ENCODE measurements around the gene CACNA2D1.
A peak's percentile ranks its signal among the peaks of the same experiment; 100 is the strongest.

Gene CACNA2D1

DNA sequence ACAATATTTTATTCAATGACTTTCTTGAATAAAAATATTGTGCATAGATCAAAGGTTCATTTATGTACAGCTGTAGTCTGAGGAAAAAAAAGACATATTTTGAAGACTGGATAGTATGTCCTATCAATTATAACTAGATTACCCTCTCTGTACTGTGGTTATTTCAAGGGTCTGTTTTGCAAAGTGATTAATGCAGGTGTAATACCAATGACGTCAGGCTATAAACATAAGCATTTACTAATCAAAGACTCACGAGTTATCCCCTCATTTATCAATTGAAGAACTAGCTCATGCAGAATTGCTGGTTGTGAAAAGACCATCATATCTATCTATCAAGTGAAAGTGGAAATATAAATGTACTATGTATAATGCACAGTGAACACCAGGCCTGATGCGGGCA, 460.2 kb downstream of the CACNA2D1 start:
- TF ChIP-seq POLR2A (IDR thresholded peaks at IDR 0.05; ENCODE audit: extremely low read depth, insufficient read length): no peak
- no peak for DNase-seq (ENCODE audit: low read depth)
- H3K4me3 ChIP-seq (ENCODE audit: low read depth, low read length): no peak overlapping the region

DNA sequence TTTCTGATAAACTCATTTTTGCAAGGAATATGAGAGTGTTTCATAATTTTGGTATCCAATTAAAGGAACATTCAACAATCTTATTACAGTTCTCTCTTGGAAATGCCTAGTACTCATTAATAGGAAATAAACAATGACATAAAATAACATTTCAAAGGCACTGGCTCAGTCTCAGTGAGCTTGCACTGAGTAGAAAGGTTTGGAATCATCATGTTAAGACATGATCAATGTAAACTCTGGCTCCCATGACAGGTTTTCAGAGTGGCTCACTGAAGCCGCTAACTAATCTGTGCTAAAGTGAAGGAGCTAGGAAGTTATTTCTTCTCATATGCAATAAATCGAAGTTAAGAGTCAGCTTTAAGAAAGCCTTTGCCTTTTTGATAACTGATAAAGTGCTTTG, 470.5 kb downstream of the CACNA2D1 start:
- no peak overlapping the region for H3K4me3 ChIP-seq (ENCODE audit: low read depth, low read length)
- DNase-seq (ENCODE audit: low read depth): no peak
- TF ChIP-seq POLR2A (IDR thresholded peaks at IDR 0.05; ENCODE audit: extremely low read depth, insufficient read length): no peak
- TF ChIP-seq, protein P1, sequence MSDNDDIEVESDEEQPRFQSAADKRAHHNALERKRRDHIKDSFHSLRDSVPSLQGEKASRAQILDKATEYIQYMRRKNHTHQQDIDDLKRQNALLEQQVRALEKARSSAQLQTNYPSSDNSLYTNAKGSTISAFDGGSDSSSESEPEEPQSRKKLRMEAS (IDR thresholded peaks at IDR 0.05; ENCODE audit: low read depth, low read length): no peak
- TF ChIP-seq, protein P2, sequence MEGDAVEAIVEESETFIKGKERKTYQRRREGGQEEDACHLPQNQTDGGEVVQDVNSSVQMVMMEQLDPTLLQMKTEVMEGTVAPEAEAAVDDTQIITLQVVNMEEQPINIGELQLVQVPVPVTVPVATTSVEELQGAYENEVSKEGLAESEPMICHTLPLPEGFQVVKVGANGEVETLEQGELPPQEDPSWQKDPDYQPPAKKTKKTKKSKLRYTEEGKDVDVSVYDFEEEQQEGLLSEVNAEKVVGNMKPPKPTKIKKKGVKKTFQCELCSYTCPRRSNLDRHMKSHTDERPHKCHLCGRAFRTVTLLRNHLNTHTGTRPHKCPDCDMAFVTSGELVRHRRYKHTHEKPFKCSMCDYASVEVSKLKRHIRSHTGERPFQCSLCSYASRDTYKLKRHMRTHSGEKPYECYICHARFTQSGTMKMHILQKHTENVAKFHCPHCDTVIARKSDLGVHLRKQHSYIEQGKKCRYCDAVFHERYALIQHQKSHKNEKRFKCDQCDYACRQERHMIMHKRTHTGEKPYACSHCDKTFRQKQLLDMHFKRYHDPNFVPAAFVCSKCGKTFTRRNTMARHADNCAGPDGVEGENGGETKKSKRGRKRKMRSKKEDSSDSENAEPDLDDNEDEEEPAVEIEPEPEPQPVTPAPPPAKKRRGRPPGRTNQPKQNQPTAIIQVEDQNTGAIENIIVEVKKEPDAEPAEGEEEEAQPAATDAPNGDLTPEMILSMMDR (IDR thresholded peaks at IDR 0.05; ENCODE audit: low read depth, low read length): no peak
- no peak for TF ChIP-seq MYC (IDR thresholded peaks at IDR 0.05; ENCODE audit: low read depth, low read length)

DNA sequence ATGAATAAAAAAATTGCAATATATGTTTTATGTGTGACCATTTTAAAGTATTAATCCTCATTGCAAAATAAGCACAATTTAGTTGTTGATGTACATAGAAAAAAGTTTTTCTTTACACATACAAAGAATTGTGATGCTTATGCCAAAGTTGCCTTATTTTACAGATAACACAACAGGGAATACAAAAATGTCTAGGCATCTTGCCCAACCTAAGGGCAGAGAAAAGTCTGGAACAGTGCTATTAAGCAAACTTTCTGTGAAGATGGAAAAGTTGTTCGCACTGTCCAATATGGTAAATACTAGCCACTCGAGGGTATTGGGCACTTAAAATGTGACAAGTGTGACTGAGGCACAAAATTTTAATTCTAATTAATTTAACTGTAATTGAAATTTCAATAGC, 483.6 kb downstream of the CACNA2D1 start:
- DNase-seq (ENCODE audit: low read depth): no peak
- H3K4me3 ChIP-seq (ENCODE audit: low read depth, low read length): no peak overlapping the region
- TF ChIP-seq, protein P2 (IDR thresholded peaks at IDR 0.05; ENCODE audit: low read depth, low read length): no peak
- no peak for TF ChIP-seq MYC (IDR thresholded peaks at IDR 0.05; ENCODE audit: low read depth, low read length)
- no peak for TF ChIP-seq POLR2A (IDR thresholded peaks at IDR 0.05; ENCODE audit: extremely low read depth, insufficient read length)
- TF ChIP-seq, protein P1 (IDR thresholded peaks at IDR 0.05; ENCODE audit: low read depth, low read length): no peak

DNA sequence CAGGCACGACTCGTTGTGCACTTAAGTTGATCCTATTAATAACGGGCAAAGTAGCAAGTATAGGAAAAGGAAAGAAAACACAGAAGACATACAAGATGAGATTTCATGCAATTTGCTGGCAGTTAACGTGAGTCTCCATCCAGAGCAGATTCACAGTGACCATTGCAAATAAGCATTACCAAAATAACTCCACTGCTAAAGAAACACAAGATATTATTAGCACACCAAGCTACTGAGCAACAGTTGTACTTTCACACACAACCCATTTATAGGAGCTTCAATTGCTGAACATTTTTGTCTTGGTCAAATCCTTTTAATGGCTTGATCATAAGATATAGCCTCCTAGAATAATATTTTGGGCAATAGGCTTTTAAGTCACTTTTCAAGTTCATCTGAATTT, 486.1 kb downstream of the CACNA2D1 start:
- no peak for DNase-seq (ENCODE audit: low read depth)
- no peak overlapping the region for H3K4me3 ChIP-seq (ENCODE audit: low read depth, low read length)
- TF ChIP-seq POLR2A (IDR thresholded peaks at IDR 0.05; ENCODE audit: extremely low read depth, insufficient read length): no peak
- TF ChIP-seq, protein P2 (IDR thresholded peaks at IDR 0.05; ENCODE audit: low read depth, low read length): no peak
- TF ChIP-seq, protein P1 (IDR thresholded peaks at IDR 0.05; ENCODE audit: low read depth, low read length): no peak
- no peak for TF ChIP-seq MYC (IDR thresholded peaks at IDR 0.05; ENCODE audit: low read depth, low read length)

DNA sequence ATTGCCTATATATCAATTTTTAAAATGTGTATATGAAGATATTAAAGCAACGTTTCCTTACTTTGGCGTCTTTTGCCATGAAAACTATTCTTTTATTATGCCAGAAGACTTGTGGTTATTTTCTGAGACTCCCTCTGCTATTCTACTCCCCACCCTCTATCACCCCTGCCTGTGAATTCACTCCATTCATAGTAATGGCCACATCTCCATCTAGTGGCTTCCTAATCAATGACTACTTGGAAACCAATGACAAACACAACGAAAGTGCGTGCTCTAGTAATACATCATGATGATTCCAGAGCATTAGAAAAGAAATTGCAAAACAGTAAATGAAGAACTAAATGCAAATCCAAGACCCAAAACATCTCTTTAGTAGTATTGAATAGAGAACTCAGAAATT, 487.1 kb downstream of the CACNA2D1 start:
- no peak overlapping the region for H3K4me3 ChIP-seq (ENCODE audit: low read depth, low read length)
- TF ChIP-seq, protein P2 (IDR thresholded peaks at IDR 0.05; ENCODE audit: low read depth, low read length): peak; percentile 69
- TF ChIP-seq MYC (IDR thresholded peaks at IDR 0.05; ENCODE audit: low read depth, low read length): no peak
- peak; percentile 92 for DNase-seq (ENCODE audit: low read depth)

DNA sequence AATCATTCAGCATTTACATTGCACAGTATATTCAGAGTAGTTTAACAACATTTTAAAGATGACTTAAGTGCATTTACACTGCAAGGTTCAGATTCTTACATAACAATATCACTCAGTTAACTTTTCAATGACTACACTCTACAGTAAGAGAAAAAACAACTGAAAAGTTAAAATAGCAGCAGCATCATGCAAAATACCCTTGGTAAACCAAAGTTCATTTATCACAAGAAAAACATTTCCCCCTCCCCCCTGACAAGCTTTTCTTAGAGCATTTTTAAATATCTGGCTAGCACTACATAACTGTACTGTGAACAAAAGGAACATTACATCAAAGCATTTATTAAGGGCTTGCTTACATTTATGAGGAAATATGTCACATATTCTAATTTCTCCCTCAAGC, 494.3 kb downstream of the CACNA2D1 start:
- DNase-seq (ENCODE audit: low read depth): no peak
- no peak overlapping the region for H3K4me3 ChIP-seq (ENCODE audit: low read depth, low read length)
- TF ChIP-seq, protein P1 (IDR thresholded peaks at IDR 0.05; ENCODE audit: low read depth, low read length): no peak
- TF ChIP-seq POLR2A (IDR thresholded peaks at IDR 0.05; ENCODE audit: extremely low read depth, insufficient read length) (no peak), MYC (IDR thresholded peaks at IDR 0.05; ENCODE audit: low read depth, low read length) (no peak)

DNA sequence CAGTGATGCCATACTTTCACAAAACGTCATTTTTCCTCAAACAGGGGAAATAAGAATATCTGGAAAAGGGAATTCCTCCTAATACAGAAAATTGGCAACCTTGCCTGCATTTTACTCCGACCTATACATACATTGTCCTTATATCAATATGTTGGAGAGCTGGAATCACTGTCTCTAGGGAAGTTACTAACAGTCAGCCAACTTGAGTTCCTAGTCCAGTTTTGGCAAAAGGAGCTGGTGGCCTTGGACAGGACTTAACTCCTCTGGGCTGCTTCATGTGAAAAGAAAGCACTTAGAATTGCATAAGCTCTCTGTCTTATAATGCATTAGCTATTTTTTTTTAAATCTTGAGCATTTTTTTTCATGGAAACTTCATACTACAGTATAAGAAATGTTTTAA, 499.5 kb downstream of the CACNA2D1 start:
- DNase-seq (ENCODE audit: low read depth): no peak
- H3K4me3 ChIP-seq (ENCODE audit: low read depth, low read length): no peak overlapping the region
- TF ChIP-seq POLR2A (IDR thresholded peaks at IDR 0.05; ENCODE audit: extremely low read depth, insufficient read length): no peak
- TF ChIP-seq, protein P1 (IDR thresholded peaks at IDR 0.05; ENCODE audit: low read depth, low read length): no peak
- no peak for TF ChIP-seq MYC (IDR thresholded peaks at IDR 0.05; ENCODE audit: low read depth, low read length)
- TF ChIP-seq, protein P2 (IDR thresholded peaks at IDR 0.05; ENCODE audit: low read depth, low read length): no peak
